SK-N-SH (cell line): Measurements from ENCODE around the gene LRP11.

Experiments used
- EP300 ChIP-seq, 2 experiments: IDR thresholded peaks; 2 replicates each; pipeline versions ENCODE4 v1.4.0 to v1.6.1; 2012; ENCODE audit warnings: borderline replicate concordance in 1 of 2, low read depth in 1 of 2, low read length in 1 of 2
- FOSL2 ChIP-seq: IDR thresholded peaks from 2 replicates; pipeline ENCODE4 v1.4.0; 2012; ENCODE audit warnings: low read depth, mild to moderate bottlenecking, moderate library complexity, borderline replicate concordance
- FOXM1 ChIP-seq: IDR thresholded peaks from 2 replicates; pipeline ENCODE4 v1.4.0; 2012; ENCODE audit warnings: low read depth, mild to moderate bottlenecking
- POLR2AphosphoS5 ChIP-seq: IDR thresholded peaks from 2 replicates; pipeline ENCODE4 v1.6.1; 2012; ENCODE audit warnings: low read depth, low read length
- RAD21 ChIP-seq: IDR thresholded peaks from 2 replicates; pipeline ENCODE4 v1.6.1; 2012; ENCODE audit warnings: mild to moderate bottlenecking, low read length
- TF ChIP-seq, protein P1 (sequence below): fragments of 200-600 bp; sonication (generic); IDR thresholded peaks from 2 replicates; pipeline ENCODE4 v1.6.1; 2017; ENCODE audit warnings: antibody characterized with exemption, mild to moderate bottlenecking, moderate library complexity
- TF ChIP-seq, protein P2 (sequence below): fragments of 150-350 bp; IDR thresholded peaks from 2 replicates; pipeline ENCODE4 v1.6.1; 2017; ENCODE audit warnings: antibody characterized with exemption, low read length, low read depth, borderline replicate concordance

DNA sequence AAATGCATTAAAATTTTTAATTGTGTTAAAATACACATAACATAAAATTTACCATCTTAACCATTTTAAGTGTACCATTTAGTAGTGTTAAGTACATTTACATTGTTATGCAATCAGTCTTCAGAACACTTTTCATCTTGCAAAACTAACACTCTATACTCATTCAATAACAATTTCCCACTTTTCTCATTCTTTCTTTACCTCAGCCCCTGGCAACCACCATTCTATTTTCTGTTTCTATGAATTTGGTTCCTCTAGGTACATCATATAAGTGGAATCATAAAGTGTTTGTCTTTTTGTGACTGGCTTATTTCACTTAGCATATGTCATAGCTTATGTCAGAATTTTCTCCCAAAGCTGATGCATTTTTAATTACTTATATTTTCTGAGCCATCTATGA is 82.4 kb downstream of the LRP11 start:
- TF ChIP-seq POLR2AphosphoS5 (no peak), EP300 (IDR thresholded peaks at IDR 0.05; ENCODE audit: borderline replicate concordance in 1 of 2, low read depth in 1 of 2, low read length in 1 of 2) (no peak), FOSL2 (no peak), RAD21 (no peak), FOXM1 (no peak)
- TF ChIP-seq, protein P1, sequence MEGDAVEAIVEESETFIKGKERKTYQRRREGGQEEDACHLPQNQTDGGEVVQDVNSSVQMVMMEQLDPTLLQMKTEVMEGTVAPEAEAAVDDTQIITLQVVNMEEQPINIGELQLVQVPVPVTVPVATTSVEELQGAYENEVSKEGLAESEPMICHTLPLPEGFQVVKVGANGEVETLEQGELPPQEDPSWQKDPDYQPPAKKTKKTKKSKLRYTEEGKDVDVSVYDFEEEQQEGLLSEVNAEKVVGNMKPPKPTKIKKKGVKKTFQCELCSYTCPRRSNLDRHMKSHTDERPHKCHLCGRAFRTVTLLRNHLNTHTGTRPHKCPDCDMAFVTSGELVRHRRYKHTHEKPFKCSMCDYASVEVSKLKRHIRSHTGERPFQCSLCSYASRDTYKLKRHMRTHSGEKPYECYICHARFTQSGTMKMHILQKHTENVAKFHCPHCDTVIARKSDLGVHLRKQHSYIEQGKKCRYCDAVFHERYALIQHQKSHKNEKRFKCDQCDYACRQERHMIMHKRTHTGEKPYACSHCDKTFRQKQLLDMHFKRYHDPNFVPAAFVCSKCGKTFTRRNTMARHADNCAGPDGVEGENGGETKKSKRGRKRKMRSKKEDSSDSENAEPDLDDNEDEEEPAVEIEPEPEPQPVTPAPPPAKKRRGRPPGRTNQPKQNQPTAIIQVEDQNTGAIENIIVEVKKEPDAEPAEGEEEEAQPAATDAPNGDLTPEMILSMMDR = no peak
- TF ChIP-seq, protein P2, sequence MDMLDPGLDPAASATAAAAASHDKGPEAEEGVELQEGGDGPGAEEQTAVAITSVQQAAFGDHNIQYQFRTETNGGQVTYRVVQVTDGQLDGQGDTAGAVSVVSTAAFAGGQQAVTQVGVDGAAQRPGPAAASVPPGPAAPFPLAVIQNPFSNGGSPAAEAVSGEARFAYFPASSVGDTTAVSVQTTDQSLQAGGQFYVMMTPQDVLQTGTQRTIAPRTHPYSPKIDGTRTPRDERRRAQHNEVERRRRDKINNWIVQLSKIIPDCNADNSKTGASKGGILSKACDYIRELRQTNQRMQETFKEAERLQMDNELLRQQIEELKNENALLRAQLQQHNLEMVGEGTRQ = no peak
